Breast epithelium (tissue), 3 donors: Measurements from ENCODE around the gene DOCK10.

Source experiments
- POLR2AphosphoS5 ChIP-seq, 3 donors: sonication (generic); formaldehyde crosslinking; IDR thresholded peaks; one replicate each; pipeline ENCODE4 v1.6.1; 2017; ENCODE audit warnings: antibody characterized with exemption in 3 of 3
- TF ChIP-seq, protein P1 (sequence below), 3 donors: fragments of 450-650 bp; IDR thresholded peaks; one replicate each; pipeline ENCODE4 v1.5.1; 2016 to 2017; ENCODE audit warnings: antibody characterized with exemption in 3 of 3, mild to moderate bottlenecking in 3 of 3, moderate library complexity in 3 of 3

DNA sequence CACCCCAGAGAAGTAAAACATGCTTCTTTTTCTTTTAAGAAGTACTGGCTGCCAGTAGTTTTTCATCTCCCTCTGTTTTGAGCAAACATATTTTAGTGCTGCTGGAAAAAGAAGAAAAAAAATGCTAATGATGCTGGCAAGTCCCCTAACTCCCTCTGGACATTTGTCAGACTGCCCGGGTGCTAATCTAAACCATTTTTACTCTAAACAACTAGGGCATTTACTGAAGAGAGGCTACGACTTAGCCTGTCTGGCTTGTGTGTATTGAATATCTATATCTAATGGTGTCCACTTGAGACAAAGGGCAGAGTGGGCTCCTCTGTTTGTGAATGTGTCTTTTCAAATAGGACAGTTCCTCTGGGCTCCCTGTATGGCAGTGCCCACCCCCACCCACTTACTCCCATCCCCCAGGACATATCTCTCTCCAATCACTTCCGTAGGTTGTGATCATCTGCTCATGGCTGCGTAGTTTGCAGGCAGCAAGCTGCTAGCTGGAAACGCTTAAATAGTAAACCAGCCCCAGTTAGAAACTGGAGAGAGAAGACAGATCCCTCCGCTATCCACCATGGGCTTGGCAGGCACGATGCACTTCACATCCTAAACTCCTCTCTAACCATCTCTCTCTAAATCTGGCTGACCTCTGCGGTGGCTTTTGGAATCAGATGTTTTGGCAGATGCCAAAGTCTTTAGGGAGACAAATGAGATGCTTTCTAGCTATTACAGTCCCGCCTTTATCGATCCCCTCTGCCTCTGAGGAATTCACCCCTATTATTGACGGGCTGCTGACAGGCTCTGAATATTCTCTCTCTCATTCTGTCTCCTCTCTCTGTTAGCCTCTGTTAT, 58.3 kb downstream of the DOCK10 start:
- TF ChIP-seq, protein P1, sequence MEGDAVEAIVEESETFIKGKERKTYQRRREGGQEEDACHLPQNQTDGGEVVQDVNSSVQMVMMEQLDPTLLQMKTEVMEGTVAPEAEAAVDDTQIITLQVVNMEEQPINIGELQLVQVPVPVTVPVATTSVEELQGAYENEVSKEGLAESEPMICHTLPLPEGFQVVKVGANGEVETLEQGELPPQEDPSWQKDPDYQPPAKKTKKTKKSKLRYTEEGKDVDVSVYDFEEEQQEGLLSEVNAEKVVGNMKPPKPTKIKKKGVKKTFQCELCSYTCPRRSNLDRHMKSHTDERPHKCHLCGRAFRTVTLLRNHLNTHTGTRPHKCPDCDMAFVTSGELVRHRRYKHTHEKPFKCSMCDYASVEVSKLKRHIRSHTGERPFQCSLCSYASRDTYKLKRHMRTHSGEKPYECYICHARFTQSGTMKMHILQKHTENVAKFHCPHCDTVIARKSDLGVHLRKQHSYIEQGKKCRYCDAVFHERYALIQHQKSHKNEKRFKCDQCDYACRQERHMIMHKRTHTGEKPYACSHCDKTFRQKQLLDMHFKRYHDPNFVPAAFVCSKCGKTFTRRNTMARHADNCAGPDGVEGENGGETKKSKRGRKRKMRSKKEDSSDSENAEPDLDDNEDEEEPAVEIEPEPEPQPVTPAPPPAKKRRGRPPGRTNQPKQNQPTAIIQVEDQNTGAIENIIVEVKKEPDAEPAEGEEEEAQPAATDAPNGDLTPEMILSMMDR (IDR thresholded peaks at IDR 0.05), result no peak
- TF ChIP-seq POLR2AphosphoS5 (IDR thresholded peaks at IDR 0.05), result no peak
